HepG2 (cell line): ENCODE data around the gene ZCCHC3. TPM values are rescaled to one million over a fixed set of nuclear protein-coding genes. Genes with fewer than 3 reads are reported as not detected.

Experiments used
- ARHGAP35 ChIP-seq: sonication (generic); formaldehyde crosslinking; IDR thresholded peaks from 2 replicates; pipeline ENCODE4 v1.9.0; 2022; ENCODE audit warnings: mild to moderate bottlenecking, inconsistent platforms, moderate library complexity, missing genetic modification reagents, borderline replicate concordance
- CEBPG ChIP-seq: IDR thresholded peaks from 2 replicates; pipeline ENCODE4 v1.6.1; 2016
- CHD2 ChIP-seq: IDR thresholded peaks from 2 replicates; pipeline ENCODE4 v1.6.1; 2011; ENCODE audit warnings: low read depth, low read length, improper control_type of control experiment
- GTF3A ChIP-seq: sonication (generic); formaldehyde crosslinking; conservative IDR thresholded peaks from 2 replicates; pipeline ENCODE4 v1.4.0; 2020; ENCODE audit warnings: mild to moderate bottlenecking, missing genetic modification reagents
- HDAC1 ChIP-seq: sonication (generic); formaldehyde crosslinking; IDR thresholded peaks from 2 replicates; pipeline ENCODE4 v1.5.1; 2020; ENCODE audit warnings: mild to moderate bottlenecking, missing genetic modification reagents
- HOXA3 ChIP-seq: sonication (generic); formaldehyde crosslinking; IDR thresholded peaks from 2 replicates; pipeline ENCODE4 v1.5.0; 2020; ENCODE audit warnings: missing genetic modification reagents
- JUN ChIP-seq: sonication (generic); formaldehyde crosslinking; IDR thresholded peaks from 2 replicates; pipeline ENCODE4 v1.4.0; 2020; ENCODE audit warnings: mild to moderate bottlenecking, missing genetic modification reagents
- PRMT3 ChIP-seq: sonication (generic); formaldehyde crosslinking; IDR thresholded peaks from 2 replicates; pipeline ENCODE4 v1.8.1; 2022; ENCODE audit warnings: low read depth, mild to moderate bottlenecking, moderate library complexity, missing genetic modification reagents, borderline replicate concordance
- SOX5 ChIP-seq: IDR thresholded peaks from 2 replicates; pipeline ENCODE4 v1.6.1; 2016; ENCODE audit warnings: borderline replicate concordance
- TSC22D2 ChIP-seq: sonication (generic); formaldehyde crosslinking; IDR thresholded peaks from 2 replicates; pipeline ENCODE4 v1.5.1; 2020; ENCODE audit warnings: missing genetic modification reagents, mild to moderate bottlenecking, borderline replicate concordance
- ZBTB42 ChIP-seq: sonication (generic); formaldehyde crosslinking; IDR thresholded peaks from 2 replicates; pipeline ENCODE4 v1.5.0; 2020; ENCODE audit warnings: mild to moderate bottlenecking, missing genetic modification reagents
- ZFP36L2 ChIP-seq: sonication (generic); formaldehyde crosslinking; IDR thresholded peaks from 2 replicates; pipeline ENCODE4 v1.4.0; 2020; ENCODE audit warnings: missing genetic modification reagents
- ZKSCAN8 ChIP-seq: IDR thresholded peaks from 2 replicates; pipeline ENCODE4 v1.6.1; 2016; ENCODE audit warnings: borderline replicate concordance, missing genetic modification reagents, missing compliant biosample characterization
- ZNF230 ChIP-seq: sonication (generic); formaldehyde crosslinking; IDR thresholded peaks from 2 replicates; pipeline ENCODE4 v1.4.0; 2020; ENCODE audit warnings: mild to moderate bottlenecking, missing genetic modification reagents
- ZNF496 ChIP-seq: sonication (generic); formaldehyde crosslinking; IDR thresholded peaks from 2 replicates; pipeline ENCODE4 v1.8.1; 2023; ENCODE audit warnings: mild to moderate bottlenecking, moderate library complexity, missing genetic modification reagents; ENCODE audit not compliant: insufficient replicate concordance
- ZNF556 ChIP-seq: sonication (generic); formaldehyde crosslinking; IDR thresholded peaks from 2 replicates; pipeline ENCODE4 v1.4.0; 2020; ENCODE audit warnings: mild to moderate bottlenecking, missing genetic modification reagents, borderline replicate concordance
- polyA plus RNA-seq, 8 experiments: library from polyadenylated mRNA; depleted of rRNA in 3 of 8; stranded (reverse) in 7 of 8; unstranded in 1 of 8; fragments of >200 nt; fragmentation: Illumina TruSeq in 4 of 8; extraction: Trizol in 4 of 8; gene quantifications; 2 replicates each; pipeline versions ENCODE4 v1.2.1 to v1.2.3, GENCODE V29; 2011 to 2016; ENCODE audit warnings: low read depth in 4 of 8, missing spikeins in 1 of 8, mixed read lengths in 1 of 8; ENCODE audit not compliant: insufficient read depth in 1 of 8
- total RNA-seq, 5 experiments: library from RNA; depleted of rRNA; stranded (reverse); fragments of >200 nt; fragmentation: Illumina TruSeq; extraction: Trizol; gene quantifications; 2 replicates each; pipeline ENCODE4 v1.2.3, GENCODE V29; 2016; ENCODE audit warnings: low read depth in 1 of 5
- TF ChIP-seq, protein P1 (sequence below): sonication (generic); formaldehyde crosslinking; IDR thresholded peaks from 2 replicates; pipeline ENCODE4 v1.9.0; 2021; ENCODE audit warnings: missing genetic modification reagents, borderline replicate concordance
- TF ChIP-seq, protein P2 (sequence below): sonication (generic); formaldehyde crosslinking; IDR thresholded peaks from 2 replicates; pipeline ENCODE4 v1.4.0; 2020; ENCODE audit warnings: mild to moderate bottlenecking, missing genetic modification reagents
- TF ChIP-seq, protein P3 (sequence below): IDR thresholded peaks from 2 replicates; pipeline ENCODE4 v1.6.1; 2016; ENCODE audit warnings: missing genetic modification reagents, missing compliant biosample characterization
- TF ChIP-seq, protein P4 (sequence below): sonication (generic); formaldehyde crosslinking; IDR thresholded peaks from 2 replicates; pipeline ENCODE4 v1.4.0; 2020; ENCODE audit warnings: missing genetic modification reagents, borderline replicate concordance

Gene ZCCHC3
- total and polyA plus RNA-seq, 2 of the 13 experiments (the other 11 are each of a cell fraction or from before 2014, with no cell fraction given) = 46.6 to 63.0 TPM

DNA sequence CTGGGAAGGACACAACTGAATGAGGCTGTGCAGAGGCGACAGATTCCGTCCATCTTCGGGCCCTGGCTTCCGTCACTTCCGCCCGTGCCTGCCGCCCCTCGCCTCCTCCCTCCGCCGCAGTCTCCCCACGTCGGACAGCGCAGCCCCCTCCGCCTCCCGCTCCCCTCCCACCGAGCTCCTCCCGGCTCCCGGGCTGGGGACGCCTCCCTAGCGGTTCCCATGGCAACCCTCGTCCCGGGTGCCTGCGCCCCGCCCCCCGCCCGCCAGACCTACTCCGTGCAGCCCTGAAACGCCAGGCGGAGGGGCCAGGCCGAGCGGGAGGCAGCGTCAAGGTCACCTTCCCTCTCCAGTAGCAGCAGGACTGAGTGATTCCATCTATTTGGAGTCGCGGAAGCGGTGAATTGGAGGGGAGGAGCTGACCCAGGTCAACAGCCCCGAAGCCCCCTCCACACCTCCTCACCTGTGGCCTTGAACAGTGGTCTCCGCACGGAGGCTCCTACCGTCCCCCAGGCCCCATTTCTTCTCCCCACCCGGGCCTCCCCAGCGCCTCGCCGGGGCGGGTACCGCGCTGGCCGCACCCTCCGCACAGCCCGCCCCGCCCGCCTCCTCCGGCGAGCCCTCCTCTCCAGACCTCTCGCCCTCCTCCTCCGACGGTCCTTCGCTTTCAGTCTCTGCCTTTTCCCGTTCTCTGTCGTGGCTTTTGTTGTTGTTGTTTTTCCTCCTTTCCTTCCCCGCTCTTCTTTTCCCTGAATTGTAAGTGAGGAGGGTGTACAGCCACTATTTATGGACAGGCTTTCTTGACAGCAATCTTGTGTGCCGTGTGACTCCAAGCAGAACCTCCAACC, 50.5 kb downstream of the ZCCHC3 start (continued):
- TF ChIP-seq, protein P1, sequence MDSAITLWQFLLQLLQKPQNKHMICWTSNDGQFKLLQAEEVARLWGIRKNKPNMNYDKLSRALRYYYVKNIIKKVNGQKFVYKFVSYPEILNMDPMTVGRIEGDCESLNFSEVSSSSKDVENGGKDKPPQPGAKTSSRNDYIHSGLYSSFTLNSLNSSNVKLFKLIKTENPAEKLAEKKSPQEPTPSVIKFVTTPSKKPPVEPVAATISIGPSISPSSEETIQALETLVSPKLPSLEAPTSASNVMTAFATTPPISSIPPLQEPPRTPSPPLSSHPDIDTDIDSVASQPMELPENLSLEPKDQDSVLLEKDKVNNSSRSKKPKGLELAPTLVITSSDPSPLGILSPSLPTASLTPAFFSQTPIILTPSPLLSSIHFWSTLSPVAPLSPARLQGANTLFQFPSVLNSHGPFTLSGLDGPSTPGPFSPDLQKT (CRISPR knock-in tag) = no peak
- TF ChIP-seq ZNF496 (CRISPR knock-in tag) = no peak
- TF ChIP-seq, protein P2, sequence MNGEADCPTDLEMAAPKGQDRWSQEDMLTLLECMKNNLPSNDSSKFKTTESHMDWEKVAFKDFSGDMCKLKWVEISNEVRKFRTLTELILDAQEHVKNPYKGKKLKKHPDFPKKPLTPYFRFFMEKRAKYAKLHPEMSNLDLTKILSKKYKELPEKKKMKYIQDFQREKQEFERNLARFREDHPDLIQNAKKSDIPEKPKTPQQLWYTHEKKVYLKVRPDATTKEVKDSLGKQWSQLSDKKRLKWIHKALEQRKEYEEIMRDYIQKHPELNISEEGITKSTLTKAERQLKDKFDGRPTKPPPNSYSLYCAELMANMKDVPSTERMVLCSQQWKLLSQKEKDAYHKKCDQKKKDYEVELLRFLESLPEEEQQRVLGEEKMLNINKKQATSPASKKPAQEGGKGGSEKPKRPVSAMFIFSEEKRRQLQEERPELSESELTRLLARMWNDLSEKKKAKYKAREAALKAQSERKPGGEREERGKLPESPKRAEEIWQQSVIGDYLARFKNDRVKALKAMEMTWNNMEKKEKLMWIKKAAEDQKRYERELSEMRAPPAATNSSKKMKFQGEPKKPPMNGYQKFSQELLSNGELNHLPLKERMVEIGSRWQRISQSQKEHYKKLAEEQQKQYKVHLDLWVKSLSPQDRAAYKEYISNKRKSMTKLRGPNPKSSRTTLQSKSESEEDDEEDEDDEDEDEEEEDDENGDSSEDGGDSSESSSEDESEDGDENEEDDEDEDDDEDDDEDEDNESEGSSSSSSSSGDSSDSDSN = peak; percentile 81
- peak; percentile 98 for TF ChIP-seq ZNF230 (CRISPR knock-in tag)
- peak; percentile 62; the same call in 1 of the 2 replicates for TF ChIP-seq ARHGAP35 (CRISPR knock-in tag)
- peak; percentile 84; the same call in 1 of the 2 replicates for TF ChIP-seq SOX5 (CRISPR knock-in tag)
- TF ChIP-seq, protein P3, sequence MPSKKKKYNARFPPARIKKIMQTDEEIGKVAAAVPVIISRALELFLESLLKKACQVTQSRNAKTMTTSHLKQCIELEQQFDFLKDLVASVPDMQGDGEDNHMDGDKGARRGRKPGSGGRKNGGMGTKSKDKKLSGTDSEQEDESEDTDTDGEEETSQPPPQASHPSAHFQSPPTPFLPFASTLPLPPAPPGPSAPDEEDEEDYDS (CRISPR knock-in tag) = peak; percentile 95
- TF ChIP-seq ZBTB42 = 0 out of 2 replicates have a peak, but pooled peaks have one; percentile 0
- peak; percentile 84 for TF ChIP-seq JUN (CRISPR knock-in tag)
- peak; percentile 96; the same call in 1 of the 2 replicates for TF ChIP-seq ZKSCAN8 (CRISPR knock-in tag)
- TF ChIP-seq TSC22D2 (CRISPR knock-in tag) = peak; percentile 93; the same call in 1 of the 2 replicates
- TF ChIP-seq HOXA3 (CRISPR knock-in tag) = peak; percentile 95
- peak; percentile 76 for TF ChIP-seq CHD2
- TF ChIP-seq, protein P4, sequence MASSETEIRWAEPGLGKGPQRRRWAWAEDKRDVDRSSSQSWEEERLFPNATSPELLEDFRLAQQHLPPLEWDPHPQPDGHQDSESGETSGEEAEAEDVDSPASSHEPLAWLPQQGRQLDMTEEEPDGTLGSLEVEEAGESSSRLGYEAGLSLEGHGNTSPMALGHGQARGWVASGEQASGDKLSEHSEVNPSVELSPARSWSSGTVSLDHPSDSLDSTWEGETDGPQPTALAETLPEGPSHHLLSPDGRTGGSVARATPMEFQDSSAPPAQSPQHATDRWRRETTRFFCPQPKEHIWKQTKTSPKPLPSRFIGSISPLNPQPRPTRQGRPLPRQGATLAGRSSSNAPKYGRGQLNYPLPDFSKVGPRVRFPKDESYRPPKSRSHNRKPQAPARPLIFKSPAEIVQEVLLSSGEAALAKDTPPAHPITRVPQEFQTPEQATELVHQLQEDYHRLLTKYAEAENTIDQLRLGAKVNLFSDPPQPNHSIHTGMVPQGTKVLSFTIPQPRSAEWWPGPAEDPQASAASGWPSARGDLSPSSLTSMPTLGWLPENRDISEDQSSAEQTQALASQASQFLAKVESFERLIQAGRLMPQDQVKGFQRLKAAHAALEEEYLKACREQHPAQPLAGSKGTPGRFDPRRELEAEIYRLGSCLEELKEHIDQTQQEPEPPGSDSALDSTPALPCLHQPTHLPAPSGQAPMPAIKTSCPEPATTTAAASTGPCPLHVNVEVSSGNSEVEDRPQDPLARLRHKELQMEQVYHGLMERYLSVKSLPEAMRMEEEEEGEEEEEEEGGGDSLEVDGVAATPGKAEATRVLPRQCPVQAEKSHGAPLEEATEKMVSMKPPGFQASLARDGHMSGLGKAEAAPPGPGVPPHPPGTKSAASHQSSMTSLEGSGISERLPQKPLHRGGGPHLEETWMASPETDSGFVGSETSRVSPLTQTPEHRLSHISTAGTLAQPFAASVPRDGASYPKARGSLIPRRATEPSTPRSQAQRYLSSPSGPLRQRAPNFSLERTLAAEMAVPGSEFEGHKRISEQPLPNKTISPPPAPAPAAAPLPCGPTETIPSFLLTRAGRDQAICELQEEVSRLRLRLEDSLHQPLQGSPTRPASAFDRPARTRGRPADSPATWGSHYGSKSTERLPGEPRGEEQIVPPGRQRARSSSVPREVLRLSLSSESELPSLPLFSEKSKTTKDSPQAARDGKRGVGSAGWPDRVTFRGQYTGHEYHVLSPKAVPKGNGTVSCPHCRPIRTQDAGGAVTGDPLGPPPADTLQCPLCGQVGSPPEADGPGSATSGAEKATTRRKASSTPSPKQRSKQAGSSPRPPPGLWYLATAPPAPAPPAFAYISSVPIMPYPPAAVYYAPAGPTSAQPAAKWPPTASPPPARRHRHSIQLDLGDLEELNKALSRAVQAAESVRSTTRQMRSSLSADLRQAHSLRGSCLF (CRISPR knock-in tag) = no peak
- no peak; the same call in 1 of the 2 replicates for TF ChIP-seq PRMT3
- TF ChIP-seq ZFP36L2 (CRISPR knock-in tag) = no peak
- peak; percentile 98 for TF ChIP-seq HDAC1
- TF ChIP-seq GTF3A (CRISPR knock-in tag) = peak; percentile 91
- no peak; the same call in 1 of the 2 replicates for TF ChIP-seq CEBPG (CRISPR knock-in tag)
- peak; percentile 92; the same call in 1 of the 2 replicates for TF ChIP-seq ZNF556 (CRISPR knock-in tag)
